SK-N-SH treated with all-trans-retinoic acid at 6 μM for 48 hours (cell line): ENCODE measurements around the gene IMPACT.

Source experiments
- ATAC-seq: fragments of 200-7000 bp; cut with Tn5 transposase; 3 replicates; pipeline ENCODE4 v1.9.1; 2020; ENCODE audit warnings: mild to moderate bottlenecking, moderate library complexity
- ARNTL ChIP-seq: fragments of 450-650 bp; formaldehyde crosslinking; IDR thresholded peaks from 2 replicates; pipeline ENCODE4 v1.5.0; 2020; ENCODE audit warnings: low read depth, mild to moderate bottlenecking, moderate library complexity, borderline replicate concordance
- BACH2 ChIP-seq: fragments of 250-450 bp; sonication (Bioruptor Pico); IDR thresholded peaks from 2 replicates; pipeline ENCODE4 v1.9.0; 2021; ENCODE audit warnings: mild to moderate bottlenecking, borderline replicate concordance
- CREB5 ChIP-seq: fragments of 250-450 bp; sonication (Bioruptor Pico); IDR thresholded peaks from 2 replicates; pipeline ENCODE4 v1.5.1; 2020; ENCODE audit warnings: low read depth, mild to moderate bottlenecking, moderate library complexity
- CSDC2 ChIP-seq: fragments of 250-450 bp; sonication (Bioruptor Pico); IDR thresholded peaks from 2 replicates; pipeline ENCODE4 v1.5.0; 2020; ENCODE audit warnings: mild to moderate bottlenecking, moderate library complexity
- CSRNP3 ChIP-seq: fragments of 250-450 bp; sonication (Bioruptor Pico); IDR thresholded peaks from 2 replicates; pipeline ENCODE4 v1.5.1; 2021; ENCODE audit warnings: mild to moderate bottlenecking, moderate library complexity
- ESRRG ChIP-seq: fragments of 250-450 bp; sonication (Bioruptor Pico); IDR thresholded peaks from 2 replicates; pipeline ENCODE4 v1.6.1; 2021; ENCODE audit warnings: mild to moderate bottlenecking
- GLIS3 ChIP-seq: fragments of 250-450 bp; sonication (Bioruptor Pico); IDR thresholded peaks from 2 replicates; pipeline ENCODE4 v1.5.0; 2020; ENCODE audit warnings: mild to moderate bottlenecking, moderate library complexity
- PATZ1 ChIP-seq: fragments of 250-450 bp; sonication (Bioruptor Pico); IDR thresholded peaks from 2 replicates; pipeline ENCODE4 v1.8.0; 2020; ENCODE audit warnings: mild to moderate bottlenecking, moderate library complexity, borderline replicate concordance
- POU6F1 ChIP-seq: fragments of 250-450 bp; sonication (Bioruptor Pico); IDR thresholded peaks from 2 replicates; pipeline ENCODE4 v1.8.0; 2021; ENCODE audit warnings: low read depth, mild to moderate bottlenecking, moderate library complexity, borderline replicate concordance
- PPARA ChIP-seq: fragments of 250-450 bp; sonication (Bioruptor Pico); IDR thresholded peaks from 2 replicates; pipeline ENCODE4 v1.5.0; 2020; ENCODE audit warnings: mild to moderate bottlenecking, borderline replicate concordance
- RARB ChIP-seq: fragments of 250-450 bp; sonication (Bioruptor Pico); IDR thresholded peaks from 2 replicates; pipeline ENCODE4 v1.8.0; 2021; ENCODE audit warnings: mild to moderate bottlenecking, moderate library complexity
- TCF4 ChIP-seq: fragments of 250-450 bp; sonication (Bioruptor Pico); IDR thresholded peaks from 2 replicates; pipeline ENCODE4 v1.8.0; 2021; ENCODE audit warnings: mild to moderate bottlenecking, moderate library complexity, borderline replicate concordance
- TSHZ2 ChIP-seq: fragments of 250-450 bp; sonication (Bioruptor Pico); IDR thresholded peaks from 2 replicates; pipeline ENCODE4 v1.5.0; 2020; ENCODE audit warnings: mild to moderate bottlenecking, moderate library complexity
- ZC3H10 ChIP-seq: fragments of 250-450 bp; sonication (Bioruptor Pico); IDR thresholded peaks from 2 replicates; pipeline ENCODE4 v1.5.1; 2021; ENCODE audit warnings: mild to moderate bottlenecking, moderate library complexity
- ZFP3 ChIP-seq: fragments of 250-450 bp; sonication (Bioruptor Pico); IDR thresholded peaks from 2 replicates; pipeline ENCODE4 v1.5.0; 2020; ENCODE audit warnings: mild to moderate bottlenecking, moderate library complexity
- ZFP30 ChIP-seq: fragments of 450-650 bp; formaldehyde crosslinking; IDR thresholded peaks from 2 replicates; pipeline ENCODE4 v1.5.0; 2022; ENCODE audit warnings: mild to moderate bottlenecking, moderate library complexity
- ZNF565 ChIP-seq: fragments of 450-650 bp; formaldehyde crosslinking; conservative IDR thresholded peaks from 2 replicates; pipeline ENCODE4 v1.5.0; 2020; ENCODE audit warnings: low read depth, mild to moderate bottlenecking, moderate library complexity
- ZNF70 ChIP-seq: fragments of 450-650 bp; formaldehyde crosslinking; IDR thresholded peaks from 2 replicates; pipeline ENCODE4 v1.5.0; 2020; ENCODE audit warnings: mild to moderate bottlenecking, moderate library complexity

IMPACT gene

GRCh38 chr18:24462838-24463775, 36.6 kb downstream of the IMPACT start:
- no peak for ATAC-seq
- TF ChIP-seq CSDC2 (CRISPR knock-in tag) (no peak), ESRRG (CRISPR knock-in tag) (no peak), TSHZ2 (CRISPR knock-in tag) (no peak), GLIS3 (CRISPR knock-in tag) (no peak), TCF4 (CRISPR knock-in tag) (no peak), ARNTL (CRISPR knock-in tag) (no peak), CREB5 (CRISPR knock-in tag) (no peak), POU6F1 (CRISPR knock-in tag) (no peak), CSRNP3 (no peak), BACH2 (no peak), RARB (CRISPR knock-in tag) (no peak), ZFP30 (CRISPR knock-in tag) (no peak), ZC3H10 (CRISPR knock-in tag) (no peak)

GRCh38 chr18:24465486-24465885, 39.0 kb downstream of the IMPACT start:
- no peak for ATAC-seq
- no peak for TF ChIP-seq ESRRG (CRISPR knock-in tag)
- TF ChIP-seq GLIS3 (CRISPR knock-in tag): no peak
- no peak for TF ChIP-seq CSRNP3
- no peak for TF ChIP-seq ZNF565 (CRISPR knock-in tag)
- TF ChIP-seq ZNF70: no peak
- TF ChIP-seq TSHZ2 (CRISPR knock-in tag): no peak
- no peak for TF ChIP-seq BACH2
- TF ChIP-seq ARNTL (CRISPR knock-in tag): no peak
- no peak for TF ChIP-seq POU6F1 (CRISPR knock-in tag)
- TF ChIP-seq TCF4 (CRISPR knock-in tag): no peak
- no peak for TF ChIP-seq ZFP3 (CRISPR knock-in tag)
- no peak for TF ChIP-seq PPARA (CRISPR knock-in tag)
- no peak for TF ChIP-seq PATZ1 (CRISPR knock-in tag)
- TF ChIP-seq CREB5 (CRISPR knock-in tag): no peak
